SH-SY5Y (cell line): ENCODE results near the gene NAXD.

ENCODE experiments used
- GATA2 ChIP-seq: IDR thresholded peaks from 2 replicates; pipeline ENCODE4 v1.6.1; 2011; ENCODE audit warnings: mild to moderate bottlenecking, low read depth, low read length
- GATA3 ChIP-seq: IDR thresholded peaks from 2 replicates; pipeline ENCODE4 v1.6.1; 2011; ENCODE audit warnings: low read depth, mild to moderate bottlenecking, low read length, moderate library complexity

DNA sequence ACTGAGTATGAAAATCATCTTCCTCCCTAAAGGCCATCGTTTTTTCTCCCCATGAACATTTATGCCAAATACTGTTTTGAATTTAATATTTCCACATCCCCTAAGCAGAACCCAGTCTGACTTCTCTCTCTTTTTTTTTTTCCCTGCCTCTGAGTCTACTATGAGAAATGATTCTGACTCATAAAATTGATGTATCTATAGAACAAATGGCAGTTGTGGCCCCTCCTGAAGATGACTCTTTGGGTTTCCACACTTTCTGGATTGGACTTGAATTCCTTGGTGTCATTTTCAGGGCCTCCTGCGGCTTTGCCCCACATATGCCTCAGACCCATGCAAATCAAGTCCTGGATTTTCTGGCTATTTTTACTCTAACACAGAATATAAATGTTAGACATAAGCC lies 22.7 kb upstream of the NAXD start:
- TF ChIP-seq GATA2 (no peak), GATA3 (no peak)
